Activated T-helper 17 cell treated with anti-CD3 and anti-CD28 coated beads, Interleukin-2, amount 50 U/mL, for 72 hours (primary cell): ENCODE results near the gene CDC40. TPM values are rescaled to one million over a fixed set of nuclear protein-coding genes. Genes with fewer than 3 reads are reported as not detected.

Experiments
- ATAC-seq: fragments of 150-1000 bp; cut with Tn5 transposase; replicated peaks from 2 replicates; pipeline ENCODE4 v1.10.0; 2021; ENCODE audit warnings: mild to moderate bottlenecking, moderate library complexity
- H3K27ac Mint-ChIP-seq: one replicate; pipeline ENCODE4 v1.8.0; 2022; ENCODE audit warnings: mixed read lengths
- H3K27me3 Mint-ChIP-seq: one replicate; pipeline ENCODE4 v1.8.0; 2022; ENCODE audit warnings: mixed read lengths
- H3K36me3 Mint-ChIP-seq: one replicate; pipeline ENCODE4 v1.8.0; 2022; ENCODE audit warnings: low read depth, mild to moderate bottlenecking, mixed read lengths
- H3K4me1 Mint-ChIP-seq: one replicate; pipeline ENCODE4 v1.8.0; 2022; ENCODE audit warnings: mixed read lengths
- H3K4me3 Mint-ChIP-seq: one replicate; pipeline ENCODE4 v1.8.0; 2022; ENCODE audit warnings: mild to moderate bottlenecking, mixed read lengths
- H3K9me3 Mint-ChIP-seq: one replicate; pipeline ENCODE4 v1.8.0; 2022; ENCODE audit warnings: mixed read lengths
- total RNA-seq, 2 donors: library from RNA; stranded (reverse); gene quantifications; one replicate each; pipeline ENCODE4 v1.2.3, GENCODE V29; 2022

CDC40 gene
- total RNA-seq, 2 donors from 2014 or later, result 27.1 to 30.4 TPM

GRCh38 chr6:110185879-110186278, 5.7 kb downstream of the CDC40 start:
- H3K27ac Mint-ChIP-seq, result peak overlapping the region; percentile 1
- peaks cover 7% of the 10 kb centered on the region for H3K4me1 Mint-ChIP-seq
- no peaks in the 10 kb centered on the region for H3K9me3 Mint-ChIP-seq
- peaks cover 10% of the 10 kb centered on the region for H3K36me3 Mint-ChIP-seq
- peak overlapping the region; percentile 43 for H3K4me3 Mint-ChIP-seq
- peak; percentile 72 for ATAC-seq
- no peaks in the 10 kb centered on the region for H3K27me3 Mint-ChIP-seq

GRCh38 chr6:110188791-110189190, 8.6 kb downstream of the CDC40 start:
- peaks cover 18% of the 10 kb centered on the region for H3K36me3 Mint-ChIP-seq
- ATAC-seq, result no peak
- no peaks in the 10 kb centered on the region for H3K9me3 Mint-ChIP-seq
- H3K4me1 Mint-ChIP-seq, result peaks cover 7% of the 10 kb centered on the region
- H3K4me3 Mint-ChIP-seq, result no peak overlapping the region
- H3K27me3 Mint-ChIP-seq, result no peaks in the 10 kb centered on the region
- H3K27ac Mint-ChIP-seq, result no peak overlapping the region

- Mint-ChIP-seq H3K27me3 (no peaks in the 10 kb centered on the region), H3K4me3 (no peak overlapping the region), H3K36me3 (peaks cover 31% of the 10 kb centered on the region), H3K27ac (no peak overlapping the region), H3K9me3 (no peaks in the 10 kb centered on the region), H3K4me1 (peaks cover 5% of the 10 kb centered on the region)
- ATAC-seq, result no peak
These were observed 10.5 kb downstream of the CDC40 start for GRCh38 chr6:110190726-110191125.

GRCh38 chr6:110191477-110191876, 11.2 kb downstream of the CDC40 start:
- Mint-ChIP-seq H3K4me1 (no peaks in the 10 kb centered on the region), H3K9me3 (no peaks in the 10 kb centered on the region), H3K4me3 (no peak overlapping the region), H3K27me3 (no peaks in the 10 kb centered on the region), H3K36me3 (peaks cover 26% of the 10 kb centered on the region), H3K27ac (no peak overlapping the region)
- no peak for ATAC-seq

GRCh38 chr6:110195639-110196038, 15.4 kb downstream of the CDC40 start:
- Mint-ChIP-seq H3K27me3 (no peaks in the 10 kb centered on the region), H3K9me3 (no peaks in the 10 kb centered on the region), H3K4me1 (no peaks in the 10 kb centered on the region), H3K27ac (no peak overlapping the region), H3K36me3 (peaks cover 39% of the 10 kb centered on the region), H3K4me3 (no peak overlapping the region)
- no peak for ATAC-seq

- no peak overlapping the region for H3K27ac Mint-ChIP-seq
- ATAC-seq, result no peak
- no peak overlapping the region for H3K4me3 Mint-ChIP-seq
- no peaks in the 10 kb centered on the region for H3K4me1 Mint-ChIP-seq
- H3K9me3 Mint-ChIP-seq, result no peaks in the 10 kb centered on the region
- H3K36me3 Mint-ChIP-seq, result peaks cover 40% of the 10 kb centered on the region
- H3K27me3 Mint-ChIP-seq, result no peaks in the 10 kb centered on the region
These were observed 16.6 kb downstream of the CDC40 start for GRCh38 chr6:110196874-110197273.

GRCh38 chr6:110198561-110198960, 18.3 kb downstream of the CDC40 start:
- no peaks in the 10 kb centered on the region for H3K4me1 Mint-ChIP-seq
- H3K27ac Mint-ChIP-seq, result no peak overlapping the region
- H3K27me3 Mint-ChIP-seq, result no peaks in the 10 kb centered on the region
- ATAC-seq, result no peak
- no peaks in the 10 kb centered on the region for H3K9me3 Mint-ChIP-seq
- peaks cover 43% of the 10 kb centered on the region for H3K36me3 Mint-ChIP-seq
- H3K4me3 Mint-ChIP-seq, result no peak overlapping the region

- no peaks in the 10 kb centered on the region for H3K27me3 Mint-ChIP-seq
These were observed 21.1 kb downstream of the CDC40 start for GRCh38 chr6:110201151-110201884.

GRCh38 chr6:110207652-110208051, 27.4 kb downstream of the CDC40 start:
- Mint-ChIP-seq H3K9me3 (no peaks in the 10 kb centered on the region), H3K27ac (no peak overlapping the region), H3K4me3 (no peak overlapping the region), H3K27me3 (no peaks in the 10 kb centered on the region), H3K36me3 (peaks cover 71% of the 10 kb centered on the region), H3K4me1 (no peaks in the 10 kb centered on the region)
- ATAC-seq, result no peak

More at GRCh38 chr6:110201151-110201884, 21.1 kb downstream of the CDC40 start:
- no peak overlapping the region for H3K4me3 Mint-ChIP-seq
- no peaks in the 10 kb centered on the region for H3K9me3 Mint-ChIP-seq
- no peak overlapping the region for H3K27ac Mint-ChIP-seq
- ATAC-seq, result no peak
- H3K36me3 Mint-ChIP-seq, result peaks cover 31% of the 10 kb centered on the region
- H3K4me1 Mint-ChIP-seq, result no peaks in the 10 kb centered on the region

GRCh38 chr6:110211753-110212152, 31.5 kb downstream of the CDC40 start:
- no peaks in the 10 kb centered on the region for H3K9me3 Mint-ChIP-seq
- H3K36me3 Mint-ChIP-seq, result peaks cover 93% of the 10 kb centered on the region
- no peak overlapping the region for H3K27ac Mint-ChIP-seq
- ATAC-seq, result no peak
- no peaks in the 10 kb centered on the region for H3K4me1 Mint-ChIP-seq
- H3K4me3 Mint-ChIP-seq, result no peak overlapping the region
- H3K27me3 Mint-ChIP-seq, result no peaks in the 10 kb centered on the region

GRCh38 chr6:110214338-110214737, 34.1 kb downstream of the CDC40 start:
- Mint-ChIP-seq H3K27ac (no peak overlapping the region), H3K9me3 (no peaks in the 10 kb centered on the region), H3K36me3 (peaks cover 91% of the 10 kb centered on the region), H3K27me3 (no peaks in the 10 kb centered on the region), H3K4me1 (no peaks in the 10 kb centered on the region), H3K4me3 (no peak overlapping the region)
- ATAC-seq, result no peak

- no peak for ATAC-seq
- no peaks in the 10 kb centered on the region for H3K9me3 Mint-ChIP-seq
- H3K36me3 Mint-ChIP-seq, result peaks cover 91% of the 10 kb centered on the region
- no peaks in the 10 kb centered on the region for H3K27me3 Mint-ChIP-seq
- H3K4me1 Mint-ChIP-seq, result no peaks in the 10 kb centered on the region
- no peak overlapping the region for H3K4me3 Mint-ChIP-seq
- H3K27ac Mint-ChIP-seq, result no peak overlapping the region
These were observed 35.9 kb downstream of the CDC40 start for GRCh38 chr6:110216140-110216539.

GRCh38 chr6:110217266-110217665, 37.0 kb downstream of the CDC40 start:
- H3K4me3 Mint-ChIP-seq, result no peak overlapping the region
- peaks cover 89% of the 10 kb centered on the region for H3K36me3 Mint-ChIP-seq
- no peak overlapping the region for H3K27ac Mint-ChIP-seq
- H3K27me3 Mint-ChIP-seq, result no peaks in the 10 kb centered on the region
- no peaks in the 10 kb centered on the region for H3K9me3 Mint-ChIP-seq
- H3K4me1 Mint-ChIP-seq, result no peaks in the 10 kb centered on the region
- no peak for ATAC-seq

- Mint-ChIP-seq H3K27me3 (no peaks in the 10 kb centered on the region), H3K4me3 (no peak overlapping the region), H3K4me1 (peaks cover 3% of the 10 kb centered on the region), H3K27ac (no peak overlapping the region), H3K36me3 (peaks cover 95% of the 10 kb centered on the region), H3K9me3 (no peaks in the 10 kb centered on the region)
- no peak for ATAC-seq
These were observed 41.5 kb downstream of the CDC40 start for GRCh38 chr6:110221738-110222137.

- Mint-ChIP-seq H3K9me3 (no peaks in the 10 kb centered on the region), H3K27me3 (no peaks in the 10 kb centered on the region), H3K36me3 (peaks cover 78% of the 10 kb centered on the region), H3K27ac (no peak overlapping the region), H3K4me1 (peaks cover 3% of the 10 kb centered on the region), H3K4me3 (no peak overlapping the region)
- ATAC-seq, result no peak
These were observed 46.0 kb downstream of the CDC40 start for GRCh38 chr6:110226261-110226660.
